ENCODE data around the gene RFTN2. TPM values are rescaled to one million over a fixed set of nuclear protein-coding genes. Genes with fewer than 3 reads are reported as not detected.

RFTN2 gene
- total RNA-seq, 2 donors from 2014 or later, result 0.55 TPM

GRCh38 chr2:197604117-197604860 is 71.1 kb downstream of the RFTN2 start:
- no peak for DNase-seq
- WGBS, 2 experiments (ENCODE audit: insufficient coverage in 1 of 2, insufficient read length in 1 of 2), result 86% methylated on average over 1 of the region's 1 CpG; no CpG with 5 or more reads in 1 of the 2 experiments

GRCh38 chr2:197601726-197602125 is 73.7 kb downstream of the RFTN2 start:
- H3K4me1 Mint-ChIP-seq, result no peaks in the 10 kb centered on the region
- no peaks in the 10 kb centered on the region for H3K27me3 Mint-ChIP-seq (ENCODE audit: insufficient read depth)
- no peak for TF ChIP-seq CTCF (conservative IDR thresholded peaks at IDR 0.05)
- H3K9me3 Mint-ChIP-seq, result peaks cover 1% of the 10 kb centered on the region
- H3K36me3 Mint-ChIP-seq (ENCODE audit: low read depth), result peaks cover 3% of the 10 kb centered on the region
- H3K27me3 ChIP-seq (ENCODE audit: control insufficient read depth, insufficient read depth, low read length, poor library complexity, severe bottlenecking), result no peaks in the 10 kb centered on the region
- H3K27ac Mint-ChIP-seq, result no peak overlapping the region
- H3K9me3 ChIP-seq (ENCODE audit: control insufficient read depth, low read length), result no peaks in the 10 kb centered on the region
- no peaks in the 10 kb centered on the region for H3K4me1 ChIP-seq (ENCODE audit: control insufficient read depth, insufficient read depth, low read length)
- DNase-seq, result no peak
- H3K36me3 ChIP-seq (ENCODE audit: control insufficient read depth, insufficient read depth, low read length), result no peaks in the 10 kb centered on the region
- H3K27ac ChIP-seq (ENCODE audit: low read depth, low read length), result no peak overlapping the region
- WGBS, 2 experiments (ENCODE audit: insufficient coverage in 1 of 2, insufficient read length in 1 of 2), result 93 to 100% methylated on average over 2 of the region's 2 CpGs
- H3K4me3 ChIP-seq (ENCODE audit: low read length), result no peak overlapping the region
- H3K9ac ChIP-seq (ENCODE audit: extremely low read depth, low read length, poor library complexity, severe bottlenecking), result no peak overlapping the region
- H3K4me3 Mint-ChIP-seq, result no peak overlapping the region

More at GRCh38 chr2:197604117-197604860, 71.1 kb downstream of the RFTN2 start:
- no peaks in the 10 kb centered on the region for H3K4me1 Mint-ChIP-seq
- TF ChIP-seq CTCF (conservative IDR thresholded peaks at IDR 0.05), result no peak
- no peaks in the 10 kb centered on the region for H3K27me3 Mint-ChIP-seq (ENCODE audit: insufficient read depth)
- H3K9ac ChIP-seq (ENCODE audit: extremely low read depth, low read length, poor library complexity, severe bottlenecking), result no peak overlapping the region
- H3K9me3 Mint-ChIP-seq, result peaks cover 1% of the 10 kb centered on the region
- no peak overlapping the region for H3K27ac Mint-ChIP-seq
- H3K4me1 ChIP-seq (ENCODE audit: control insufficient read depth, insufficient read depth, low read length), result no peaks in the 10 kb centered on the region
- no peaks in the 10 kb centered on the region for H3K9me3 ChIP-seq (ENCODE audit: control insufficient read depth, low read length)
- no peak overlapping the region for H3K4me3 Mint-ChIP-seq
- H3K4me3 ChIP-seq (ENCODE audit: low read length), result no peak overlapping the region
- no peak overlapping the region for H3K27ac ChIP-seq (ENCODE audit: low read depth, low read length)
- no peaks in the 10 kb centered on the region for H3K27me3 ChIP-seq (ENCODE audit: control insufficient read depth, insufficient read depth, low read length, poor library complexity, severe bottlenecking)
- H3K36me3 Mint-ChIP-seq (ENCODE audit: low read depth), result no peaks in the 10 kb centered on the region
- H3K36me3 ChIP-seq (ENCODE audit: control insufficient read depth, insufficient read depth, low read length), result no peaks in the 10 kb centered on the region

- H3K27me3 Mint-ChIP-seq (ENCODE audit: insufficient read depth), result no peaks in the 10 kb centered on the region
- Histone ChIP-seq H3K27ac (ENCODE audit: low read depth, low read length) (no peak overlapping the region), H3K9ac (ENCODE audit: extremely low read depth, low read length, poor library complexity, severe bottlenecking) (no peak overlapping the region), H3K9me3 (ENCODE audit: control insufficient read depth, low read length) (peaks cover 4% of the 10 kb centered on the region), H3K36me3 (ENCODE audit: control insufficient read depth, insufficient read depth, low read length) (no peaks in the 10 kb centered on the region), H3K27me3 (ENCODE audit: control insufficient read depth, insufficient read depth, low read length, poor library complexity, severe bottlenecking) (no peaks in the 10 kb centered on the region), H3K4me1 (ENCODE audit: control insufficient read depth, insufficient read depth, low read length) (no peaks in the 10 kb centered on the region), H3K4me3 (ENCODE audit: low read length) (no peak overlapping the region)
- H3K4me3 Mint-ChIP-seq, result no peak overlapping the region
- 91 to 98% methylated on average over 5 of the region's 5 CpGs for WGBS, 2 experiments (ENCODE audit: insufficient coverage in 1 of 2, insufficient read length in 1 of 2)
- H3K9me3 Mint-ChIP-seq, result peaks cover 6% of the 10 kb centered on the region
- H3K4me1 Mint-ChIP-seq, result no peaks in the 10 kb centered on the region
- H3K27ac Mint-ChIP-seq, result no peak overlapping the region
- DNase-seq, result no peak
- peaks cover 4% of the 10 kb centered on the region for H3K36me3 Mint-ChIP-seq (ENCODE audit: low read depth)
- no peak for TF ChIP-seq CTCF (conservative IDR thresholded peaks at IDR 0.05)
These were observed 75.1 kb downstream of the RFTN2 start for GRCh38 chr2:197600306-197600705.

All from endodermal cell (in vitro differentiated cells).